Gastroesophageal sphincter (tissue), 3 donors: ENCODE results near the gene CDK5R2.

Experiments used
- CTCF ChIP-seq, 4 experiments: fragments of 200-600 bp in 2 of 4; fragments of 450-650 bp in 2 of 4; sonication (generic) in 1 of 4; IDR thresholded peaks; one replicate each; pipeline ENCODE4 v1.5.1; 2017 to 2019; ENCODE audit warnings: antibody characterized with exemption in 4 of 4, mild to moderate bottlenecking in 2 of 4, moderate library complexity in 2 of 4
- POLR2A ChIP-seq, 2 donors: fragments of 450-650 bp; IDR thresholded peaks; one replicate each; pipeline ENCODE4 v1.6.1; 2017; ENCODE audit warnings: antibody characterized with exemption in 2 of 2, mild to moderate bottlenecking in 2 of 2, moderate library complexity in 1 of 2

DNA sequence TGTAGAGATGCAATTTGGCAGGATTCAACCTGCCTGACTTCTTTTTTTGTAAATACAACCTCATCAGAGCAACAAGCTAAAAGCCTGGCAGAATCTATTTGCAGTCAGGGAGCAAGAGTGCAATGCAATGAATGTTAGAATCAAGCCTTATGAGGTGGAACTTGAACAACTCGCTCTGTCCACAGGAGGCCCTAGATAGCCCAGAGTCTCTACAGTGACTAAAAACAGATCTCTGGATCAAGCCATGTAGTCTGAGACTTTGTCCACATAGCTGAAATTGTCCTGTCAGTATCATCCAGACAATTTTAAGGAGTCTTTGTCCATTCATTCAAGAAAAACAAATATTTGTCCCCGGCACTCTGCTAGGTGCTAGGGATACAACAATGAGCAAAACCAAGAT, 32.0 kb upstream of the CDK5R2 start:
- TF ChIP-seq POLR2A (IDR thresholded peaks at IDR 0.05): no peak
- no peak for TF ChIP-seq CTCF (IDR thresholded peaks at IDR 0.05)
